Activated CD4-positive, CD25-positive, alpha-beta regulatory T cell (primary cell): ENCODE results near the gene DEXI.
"Not testable (repeated sequence)": the region's sequence is repeated elsewhere in the genome, so short reads cannot be mapped to it uniquely, and the experiment has no call there.

Source experiments
- DNase-seq, 4 experiments: peaks; one replicate each; lab custom pipeline; 2025; lab: John Stamatoyannopoulos, UW

The DEXI gene

GRCh38 chr16:10926867-10927266 lies 15.4 kb downstream of the DEXI start:
- DNase-seq = no peak

- DNase-seq = no peak
These were observed 16.2 kb downstream of the DEXI start for GRCh38 chr16:10926094-10926493.

GRCh38 chr16:10925285-10925684 lies 17.0 kb downstream of the DEXI start:
- not testable (repeated sequence) for DNase-seq

- DNase-seq = no peak
These were observed 18.5 kb downstream of the DEXI start for GRCh38 chr16:10923650-10924214.

GRCh38 chr16:10923146-10923649 lies 19.1 kb downstream of the DEXI start:
- no peak for DNase-seq

- DNase-seq = no peak
These were observed 19.7 kb downstream of the DEXI start for GRCh38 chr16:10922328-10923145.

- DNase-seq = no peak
These were observed 20.5 kb downstream of the DEXI start for GRCh38 chr16:10921536-10922327.

- no peak for DNase-seq
These were observed 21.4 kb downstream of the DEXI start for GRCh38 chr16:10920726-10921427.

- DNase-seq = no peak
These were observed 23.3 kb downstream of the DEXI start for GRCh38 chr16:10919003-10919351.

- DNase-seq = peak; percentile 54 to 87 (median 62)
These were observed 23.8 kb downstream of the DEXI start for GRCh38 chr16:10918294-10919002.

- no peak for DNase-seq
These were observed 25.7 kb downstream of the DEXI start for GRCh38 chr16:10916534-10916933.

GRCh38 chr16:10911267-10911666 lies 31.0 kb downstream of the DEXI start:
- no peak for DNase-seq

GRCh38 chr16:10907757-10908045 lies 34.6 kb downstream of the DEXI start:
- DNase-seq = no peak

- DNase-seq = no peak
These were observed 35.1 kb downstream of the DEXI start for GRCh38 chr16:10906914-10907756.

GRCh38 chr16:10906482-10906881 lies 35.8 kb downstream of the DEXI start:
- no peak for DNase-seq

- DNase-seq = no peak
These were observed 39.3 kb downstream of the DEXI start for GRCh38 chr16:10902999-10903398.

- no peak for DNase-seq
These were observed 45.1 kb downstream of the DEXI start for GRCh38 chr16:10897134-10897533.

GRCh38 chr16:10896723-10897122 lies 45.5 kb downstream of the DEXI start:
- no peak for DNase-seq

- no peak for DNase-seq
These were observed 46.1 kb downstream of the DEXI start for GRCh38 chr16:10896165-10896564.

- DNase-seq = no peak
These were observed 47.0 kb downstream of the DEXI start for GRCh38 chr16:10895053-10895946.
